OCI-LY3 (cell line): ENCODE measurements around the gene NKTR.

Experiments
- CTCF ChIP-seq: fragments of 200-600, 300-600 bp; sonication (generic); IDR thresholded peaks from 2 replicates; pipeline ENCODE4 v1.5.1; 2014; ENCODE audit warnings: antibody characterized with exemption, low read length, low read depth
- EZH2phosphoT487 ChIP-seq: fragments of 200-600 bp; shearing (Covaris generic); IDR thresholded peaks from 2 replicates; pipeline ENCODE4 v1.6.1; 2018; ENCODE audit warnings: antibody characterized with exemption, mixed run types, low read depth

GRCh38 chr3:42660898-42661297, 60.4 kb downstream of the NKTR start:
- TF ChIP-seq CTCF = peak; percentile 45
- no peak for TF ChIP-seq EZH2phosphoT487
